Calu3 (cell line): ENCODE data around the gene JADE2. TPM values are rescaled to one million over a fixed set of nuclear protein-coding genes. Genes with fewer than 3 reads are reported as not detected.

Experiments used
- BruUV-seq: library from RNA; stranded (reverse); fragments of 400-500 nt; replicated peaks from 2 replicates; lab custom pipeline; 2021; lab: Mats Ljungman, UMichigan
- CTCF ChIA-PET: fragments of 300-600 bp; sonication (Branson Sonifier 250); formaldehyde crosslinking; loops from one replicate; lab custom pipeline; 2022; ENCODE audit warnings: antibody characterized with exemption; lab: Charles Lee
- DNase-seq: peaks from one replicate; pipeline ENCODE4 v3.0.0; 2022
- H3K27ac Mint-ChIP-seq: one replicate; pipeline ENCODE4 v1.8.0; 2022; ENCODE audit warnings: mixed read lengths; ENCODE audit not compliant: unreplicated experiment
- H3K27me3 Mint-ChIP-seq: one replicate; pipeline ENCODE4 v1.8.0; 2022; ENCODE audit warnings: mixed read lengths; ENCODE audit not compliant: unreplicated experiment
- H3K36me3 Mint-ChIP-seq: one replicate; pipeline ENCODE4 v1.8.0; 2022; ENCODE audit warnings: mild to moderate bottlenecking, moderate library complexity, mixed read lengths; ENCODE audit not compliant: insufficient read depth, unreplicated experiment
- H3K4me1 Mint-ChIP-seq: one replicate; pipeline ENCODE4 v1.8.0; 2022; ENCODE audit warnings: mild to moderate bottlenecking, low read depth, mixed read lengths; ENCODE audit not compliant: unreplicated experiment
- H3K4me3 Mint-ChIP-seq: one replicate; pipeline ENCODE4 v1.8.0; 2022; ENCODE audit warnings: mild to moderate bottlenecking, low read depth, moderate library complexity, mixed read lengths; ENCODE audit not compliant: unreplicated experiment
- H3K9me3 Mint-ChIP-seq: one replicate; pipeline ENCODE4 v1.8.0; 2022; ENCODE audit warnings: low read depth, mixed read lengths; ENCODE audit not compliant: unreplicated experiment
- intact Hi-C: fragments of 100-400 bp; cut with micrococcal nuclease; formaldehyde crosslinking; loops from one replicate; pipeline ENCODE4 v1.10.0; 2022; ENCODE audit not compliant: unreplicated experiment
- total RNA-seq: library from RNA; stranded (reverse); gene quantifications from 2 replicates; pipeline ENCODE4 v1.2.3, GENCODE V29; 2022
- TF ChIP-seq, protein P1 (sequence below): fragments of 200-600 bp; IDR thresholded peaks from one replicate; pipeline ENCODE4 v1.8.0; 2022; ENCODE audit warnings: antibody characterized with exemption; ENCODE audit not compliant: unreplicated experiment

JADE2 gene
- total RNA-seq, 1 experiment from 2014 or later: 93.4 TPM

GRCh38 chr5:134489227-134489944 lies 36.1 kb upstream of the JADE2 start:
- Mint-ChIP-seq H3K27me3 (no peaks in the 10 kb centered on the region), H3K4me1 (no peaks in the 10 kb centered on the region), H3K27ac (no peak overlapping the region), H3K36me3 (no peaks in the 10 kb centered on the region), H3K9me3 (peaks cover 3% of the 10 kb centered on the region), H3K4me3 (no peak overlapping the region)
- TF ChIP-seq, protein P1, sequence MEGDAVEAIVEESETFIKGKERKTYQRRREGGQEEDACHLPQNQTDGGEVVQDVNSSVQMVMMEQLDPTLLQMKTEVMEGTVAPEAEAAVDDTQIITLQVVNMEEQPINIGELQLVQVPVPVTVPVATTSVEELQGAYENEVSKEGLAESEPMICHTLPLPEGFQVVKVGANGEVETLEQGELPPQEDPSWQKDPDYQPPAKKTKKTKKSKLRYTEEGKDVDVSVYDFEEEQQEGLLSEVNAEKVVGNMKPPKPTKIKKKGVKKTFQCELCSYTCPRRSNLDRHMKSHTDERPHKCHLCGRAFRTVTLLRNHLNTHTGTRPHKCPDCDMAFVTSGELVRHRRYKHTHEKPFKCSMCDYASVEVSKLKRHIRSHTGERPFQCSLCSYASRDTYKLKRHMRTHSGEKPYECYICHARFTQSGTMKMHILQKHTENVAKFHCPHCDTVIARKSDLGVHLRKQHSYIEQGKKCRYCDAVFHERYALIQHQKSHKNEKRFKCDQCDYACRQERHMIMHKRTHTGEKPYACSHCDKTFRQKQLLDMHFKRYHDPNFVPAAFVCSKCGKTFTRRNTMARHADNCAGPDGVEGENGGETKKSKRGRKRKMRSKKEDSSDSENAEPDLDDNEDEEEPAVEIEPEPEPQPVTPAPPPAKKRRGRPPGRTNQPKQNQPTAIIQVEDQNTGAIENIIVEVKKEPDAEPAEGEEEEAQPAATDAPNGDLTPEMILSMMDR: no peak
- no TSS peak for BruUV-seq
- DNase-seq: no peak
- CTCF ChIA-PET: no interaction called here
- intact Hi-C loops: no loop called here

DNA sequence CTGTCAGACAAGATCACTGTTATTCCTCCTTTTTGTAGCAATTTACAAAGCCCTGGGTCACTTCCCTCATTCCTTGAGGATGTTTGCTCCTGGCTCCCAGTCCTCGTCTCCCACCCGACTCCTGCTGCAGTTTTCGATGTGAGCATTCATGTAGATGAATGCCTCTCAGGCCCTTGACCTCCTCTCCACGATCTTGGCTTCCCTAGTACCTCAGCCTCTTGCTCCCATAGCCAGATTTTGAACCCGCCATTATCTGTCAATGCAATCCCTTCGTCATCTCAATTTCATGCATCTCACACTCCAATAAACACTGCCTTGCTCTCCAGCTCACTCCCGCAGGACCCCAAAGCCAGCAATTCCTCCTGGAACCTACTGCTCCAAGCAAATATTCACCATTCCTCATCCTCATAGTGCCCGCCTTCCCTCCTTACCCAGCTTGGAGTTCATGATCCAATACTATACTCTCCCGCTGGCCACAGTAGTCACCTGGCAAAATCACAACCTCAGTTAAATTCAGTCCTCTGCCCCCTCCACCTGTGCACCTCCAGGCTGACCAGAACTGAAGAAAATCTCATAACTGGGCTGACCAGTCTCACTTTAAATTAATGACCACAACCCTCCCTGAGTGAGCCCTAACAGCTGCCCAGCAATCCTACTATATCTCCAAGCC lies 35.1 kb upstream of the JADE2 start:
- CTCF ChIA-PET: no interaction called here
- intact Hi-C loops: no loop called here
- DNase-seq: no peak
- no TSS peak for BruUV-seq
- no peaks in the 10 kb centered on the region for H3K9me3 Mint-ChIP-seq
- no peak overlapping the region for H3K4me3 Mint-ChIP-seq
- TF ChIP-seq, protein P1: no peak
- H3K4me1 Mint-ChIP-seq: no peaks in the 10 kb centered on the region
- no peaks in the 10 kb centered on the region for H3K27me3 Mint-ChIP-seq
- H3K36me3 Mint-ChIP-seq: no peaks in the 10 kb centered on the region
- no peak overlapping the region for H3K27ac Mint-ChIP-seq

- CTCF ChIA-PET: interaction anchor here (0.6 kb wide), 1 partner anchor 33 kb away, joined by 4 read pairs; no protein-coding TSS in a partner anchor
- TF ChIP-seq, protein P1: no peak
These were observed 34.6 kb upstream of the JADE2 start for GRCh38 chr5:134490925-134491271.

DNA sequence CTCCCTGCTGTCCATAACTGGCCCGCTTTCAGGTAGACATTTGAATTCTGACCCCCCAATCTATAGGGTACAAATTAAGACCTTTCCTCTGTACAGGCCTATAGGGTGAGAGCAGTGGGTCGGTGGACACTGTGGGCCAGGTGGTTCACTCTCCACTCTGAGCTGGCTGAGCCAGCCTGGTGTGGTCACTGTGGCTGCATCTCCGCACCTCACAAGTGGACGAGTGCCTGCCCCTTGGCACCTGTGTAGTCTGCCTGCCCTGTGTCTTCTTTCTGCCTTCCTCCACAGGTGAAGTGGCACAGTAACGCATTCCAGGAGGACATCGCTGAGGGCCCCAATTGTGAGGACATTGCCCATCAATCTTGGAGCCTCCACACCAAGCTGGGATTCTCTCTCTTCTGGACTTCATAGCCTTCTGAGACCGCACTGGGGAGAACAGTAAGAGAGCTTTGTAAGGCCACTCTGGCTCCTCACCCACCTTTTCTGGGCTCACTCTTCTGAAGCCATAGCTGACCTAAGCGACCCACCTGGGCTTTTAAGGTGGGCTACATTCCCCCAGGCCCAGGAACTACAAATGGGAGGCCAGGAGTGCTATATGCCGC lies 33.5 kb upstream of the JADE2 start:
- CTCF ChIA-PET: no interaction called here
- intact Hi-C loops: no loop called here
- Mint-ChIP-seq H3K4me3 (no peak overlapping the region), H3K4me1 (peaks cover 4% of the 10 kb centered on the region), H3K27ac (no peak overlapping the region), H3K36me3 (no peaks in the 10 kb centered on the region), H3K27me3 (no peaks in the 10 kb centered on the region), H3K9me3 (no peaks in the 10 kb centered on the region)
- BruUV-seq: no TSS peak
- TF ChIP-seq, protein P1: no peak
- DNase-seq: no peak

More at GRCh38 chr5:134490925-134491271, 34.6 kb upstream of the JADE2 start:
- intact Hi-C loops: no loop called here
- H3K9me3 Mint-ChIP-seq: no peaks in the 10 kb centered on the region
- no peaks in the 10 kb centered on the region for H3K4me1 Mint-ChIP-seq
- no peak overlapping the region for H3K27ac Mint-ChIP-seq
- no TSS peak for BruUV-seq
- no peaks in the 10 kb centered on the region for H3K36me3 Mint-ChIP-seq
- H3K4me3 Mint-ChIP-seq: no peak overlapping the region
- no peak for DNase-seq
- H3K27me3 Mint-ChIP-seq: no peaks in the 10 kb centered on the region
